Nephron (organoid): ENCODE data around the gene TMEM97.

Experiments
- H3K27ac Mint-ChIP-seq, 3 experiments: 2 replicates each; pipeline ENCODE4 v1.8.0; 2020; ENCODE audit warnings: mixed read lengths in 3 of 3, mild to moderate bottlenecking in 2 of 3, moderate library complexity in 1 of 3
- H3K27me3 Mint-ChIP-seq: 2 replicates; pipeline ENCODE4 v1.8.0; 2021; ENCODE audit warnings: low read depth, mild to moderate bottlenecking, moderate library complexity, mixed read lengths
- H3K36me3 Mint-ChIP-seq: 2 replicates; pipeline ENCODE4 v1.8.0; 2020; ENCODE audit warnings: low read depth, mixed read lengths
- H3K4me1 Mint-ChIP-seq: 2 replicates; pipeline ENCODE4 v1.8.0; 2020; ENCODE audit warnings: mixed read lengths
- H3K4me3 Mint-ChIP-seq, 3 experiments: 2 replicates each; pipeline ENCODE4 v1.8.0; 2020; ENCODE audit warnings: mild to moderate bottlenecking in 3 of 3, mixed read lengths in 3 of 3, moderate library complexity in 2 of 3
- H3K9me3 Mint-ChIP-seq: 2 replicates; pipeline ENCODE4 v1.8.0; 2020; ENCODE audit warnings: mixed read lengths
- TF ChIP-seq, protein P1 (sequence below), 3 experiments: fragments of 200-600 bp; sonication (generic); IDR thresholded peaks; one replicate each; pipeline ENCODE4 v1.5.0; 2021; ENCODE audit warnings: antibody characterized with exemption in 3 of 3; ENCODE audit not compliant: unreplicated experiment in 3 of 3

The TMEM97 gene

GRCh38 chr17:28367641-28368305 is 48.8 kb downstream of the TMEM97 start:
- Mint-ChIP-seq H3K27me3 (peaks cover 2% of the 10 kb centered on the region), H3K9me3 (no peaks in the 10 kb centered on the region), H3K27ac (no peak overlapping the region), H3K36me3 (peaks cover 5% of the 10 kb centered on the region), H3K4me3 (no peak overlapping the region), H3K4me1 (peaks cover 11% of the 10 kb centered on the region)
- TF ChIP-seq, protein P1, sequence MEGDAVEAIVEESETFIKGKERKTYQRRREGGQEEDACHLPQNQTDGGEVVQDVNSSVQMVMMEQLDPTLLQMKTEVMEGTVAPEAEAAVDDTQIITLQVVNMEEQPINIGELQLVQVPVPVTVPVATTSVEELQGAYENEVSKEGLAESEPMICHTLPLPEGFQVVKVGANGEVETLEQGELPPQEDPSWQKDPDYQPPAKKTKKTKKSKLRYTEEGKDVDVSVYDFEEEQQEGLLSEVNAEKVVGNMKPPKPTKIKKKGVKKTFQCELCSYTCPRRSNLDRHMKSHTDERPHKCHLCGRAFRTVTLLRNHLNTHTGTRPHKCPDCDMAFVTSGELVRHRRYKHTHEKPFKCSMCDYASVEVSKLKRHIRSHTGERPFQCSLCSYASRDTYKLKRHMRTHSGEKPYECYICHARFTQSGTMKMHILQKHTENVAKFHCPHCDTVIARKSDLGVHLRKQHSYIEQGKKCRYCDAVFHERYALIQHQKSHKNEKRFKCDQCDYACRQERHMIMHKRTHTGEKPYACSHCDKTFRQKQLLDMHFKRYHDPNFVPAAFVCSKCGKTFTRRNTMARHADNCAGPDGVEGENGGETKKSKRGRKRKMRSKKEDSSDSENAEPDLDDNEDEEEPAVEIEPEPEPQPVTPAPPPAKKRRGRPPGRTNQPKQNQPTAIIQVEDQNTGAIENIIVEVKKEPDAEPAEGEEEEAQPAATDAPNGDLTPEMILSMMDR (IDR thresholded peaks at IDR 0.05; ENCODE audit: unreplicated experiment in 3 of 3): no peak

GRCh38 chr17:28368306-28368831 is 49.4 kb downstream of the TMEM97 start:
- Mint-ChIP-seq H3K27ac (peak overlapping the region in 1 of 3 experiments; percentile 17), H3K36me3 (peaks cover 4% of the 10 kb centered on the region), H3K27me3 (peaks cover 8% of the 10 kb centered on the region), H3K9me3 (no peaks in the 10 kb centered on the region), H3K4me1 (peaks cover 12% of the 10 kb centered on the region), H3K4me3 (no peak overlapping the region)
- TF ChIP-seq, protein P1 (IDR thresholded peaks at IDR 0.05; ENCODE audit: unreplicated experiment in 3 of 3): no peak

DNA sequence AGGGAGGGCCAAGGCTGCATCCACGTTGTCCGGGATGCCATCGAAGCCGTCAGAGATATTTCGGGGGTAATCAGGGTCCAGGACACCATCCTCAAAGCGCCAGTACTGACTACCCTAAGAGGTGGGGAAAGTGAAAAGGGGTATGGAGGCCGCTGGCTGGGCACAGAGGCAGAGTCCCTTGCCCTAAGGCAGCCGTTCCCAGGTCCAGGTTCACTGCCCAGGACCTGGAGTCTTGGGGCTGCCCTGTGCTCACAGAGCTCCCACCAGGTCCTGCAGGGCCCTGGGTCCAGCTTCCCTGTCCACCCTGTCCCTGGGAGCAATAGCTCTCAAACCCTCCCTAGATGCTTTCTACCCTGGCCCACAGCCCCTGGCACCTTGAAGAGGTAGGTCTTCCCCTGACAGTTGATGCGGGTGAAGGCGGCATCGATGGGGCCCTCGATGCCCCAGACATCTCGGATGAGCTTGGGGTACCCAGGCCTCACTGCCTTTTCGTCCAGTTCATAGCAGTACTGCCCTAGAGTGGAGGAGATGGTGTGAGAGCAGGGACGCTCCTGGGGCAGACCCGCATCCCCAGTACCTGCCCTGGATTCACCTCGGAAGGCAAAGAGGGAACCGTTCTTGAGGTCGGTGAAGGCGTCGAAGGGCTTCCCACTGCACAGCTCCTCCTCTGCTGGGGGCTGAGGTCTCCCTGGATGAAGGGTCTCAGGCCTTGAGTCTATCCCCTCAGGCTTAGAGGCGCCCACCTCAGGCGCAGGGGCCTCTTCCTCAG is 50.1 kb downstream of the TMEM97 start:
- H3K27ac Mint-ChIP-seq: no peak overlapping the region
- no peaks in the 10 kb centered on the region for H3K36me3 Mint-ChIP-seq

GRCh38 chr17:28369684-28370034 is 50.7 kb downstream of the TMEM97 start:
- Mint-ChIP-seq H3K36me3 (no peaks in the 10 kb centered on the region), H3K4me1 (peaks cover 16% of the 10 kb centered on the region), H3K27ac (peak overlapping the region in 1 of 3 experiments; percentile 65), H3K27me3 (peaks cover 14% of the 10 kb centered on the region), H3K4me3 (peak overlapping the region in 2 of 3 experiments; percentile 34 to 58), H3K9me3 (no peaks in the 10 kb centered on the region)
- TF ChIP-seq, protein P1 (IDR thresholded peaks at IDR 0.05; ENCODE audit: unreplicated experiment in 3 of 3): no peak

More for the DNA sequence above, 50.1 kb downstream of the TMEM97 start:
- Mint-ChIP-seq H3K27me3 (peaks cover 14% of the 10 kb centered on the region), H3K4me3 (peak overlapping the region in 1 of 3 experiments; percentile 26), H3K9me3 (no peaks in the 10 kb centered on the region), H3K4me1 (peaks cover 16% of the 10 kb centered on the region)
- TF ChIP-seq, protein P1 (IDR thresholded peaks at IDR 0.05; ENCODE audit: unreplicated experiment in 3 of 3): no peak

DNA sequence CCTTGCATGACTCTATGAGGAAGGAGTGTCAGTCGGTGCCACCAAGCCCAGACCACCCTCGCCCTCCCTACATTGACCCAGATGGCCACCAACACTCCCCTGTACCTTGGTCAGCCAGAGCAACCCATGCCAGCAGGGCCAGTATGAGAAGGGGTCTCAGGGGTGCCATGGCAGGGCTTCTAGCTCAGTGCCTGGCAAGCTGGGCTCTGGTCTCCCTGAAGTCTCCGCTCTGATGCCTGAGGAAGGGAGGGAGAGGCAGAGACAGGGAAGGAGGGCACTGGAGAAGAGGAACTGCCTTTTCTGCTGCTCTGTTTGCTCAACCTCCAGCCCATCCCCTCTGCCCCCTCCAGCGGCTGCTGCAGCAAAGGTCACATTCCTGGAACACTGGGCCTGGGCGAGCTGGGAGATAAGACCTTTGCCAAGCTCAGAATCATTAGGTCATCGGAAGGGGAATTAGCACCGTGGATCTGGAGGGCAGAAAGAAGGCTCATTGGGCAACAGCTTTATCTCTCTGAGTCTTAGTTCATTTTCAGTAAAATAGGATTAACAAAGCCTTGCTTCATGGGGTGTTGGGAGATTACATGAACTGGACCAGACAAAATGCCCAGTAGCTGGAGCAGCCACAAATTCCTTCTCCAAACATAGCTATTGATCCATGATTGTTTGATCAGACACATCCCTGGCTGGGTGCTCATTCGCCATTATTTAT is 51.2 kb downstream of the TMEM97 start, which contains the start of gene VTN:
Gene VTN, minus strand, starts transcription at position 273 of the 709 bp plus-strand sequence. Its CDS starts 104 bp downstream, at position 169.
- H3K4me3 Mint-ChIP-seq: peak within 1 kb of the TSS; percentile 89 to 92 (median 91)
- no peaks in the 10 kb centered on the region for H3K9me3 Mint-ChIP-seq
- TF ChIP-seq, protein P1 (IDR thresholded peaks at IDR 0.05; ENCODE audit: unreplicated experiment in 3 of 3): no peak

More for the DNA sequence above, 51.2 kb downstream of the TMEM97 start, which contains the start of gene VTN:
- Mint-ChIP-seq H3K27me3 (peaks cover 14% of the 10 kb centered on the region), H3K36me3 (no peaks in the 10 kb centered on the region), H3K4me1 (peaks cover 16% of the 10 kb centered on the region), H3K27ac (peak within 1 kb of the TSS; percentile 65 to 85 (median 79))
